GM18505 (cell line): ENCODE data around the gene RYR2.
"Not testable (repeated sequence)": the region's sequence is repeated elsewhere in the genome, so short reads cannot be mapped to it uniquely, and the experiment has no call there.

Experiments
- ATAC-seq: cut with Tn5 transposase; IDR thresholded peaks from one replicate; pipeline ENCODE4 v1.9.1; 2021; ENCODE audit not compliant: unreplicated experiment
- POLR2A ChIP-seq: IDR thresholded peaks from 4 replicates; pipeline ENCODE4 v1.6.1; 2011; ENCODE audit warnings: borderline replicate concordance; ENCODE audit not compliant: insufficient read depth, insufficient read length; ENCODE audit errors: extremely low read depth

RYR2 gene

DNA sequence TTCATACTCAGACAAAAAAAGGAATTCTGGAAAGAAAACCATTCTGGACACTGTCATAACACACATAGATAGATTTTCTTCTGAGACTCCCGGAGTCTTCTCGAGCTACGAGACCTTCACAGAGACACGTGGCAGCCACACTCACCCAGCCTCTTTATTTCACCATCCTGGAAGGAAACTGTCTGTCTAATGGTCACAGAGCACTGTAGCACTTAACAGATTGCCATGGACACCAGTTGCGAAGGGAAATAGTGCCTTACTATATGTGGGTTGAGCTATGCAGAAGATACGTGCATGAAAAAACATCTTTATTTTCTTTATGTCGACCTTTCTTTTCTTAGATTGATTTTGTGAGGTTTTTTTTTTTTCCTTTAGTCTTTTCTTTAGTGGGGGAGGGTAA lies 790.9 kb downstream of the RYR2 start:
- no peak for TF ChIP-seq POLR2A
- no peak for ATAC-seq

DNA sequence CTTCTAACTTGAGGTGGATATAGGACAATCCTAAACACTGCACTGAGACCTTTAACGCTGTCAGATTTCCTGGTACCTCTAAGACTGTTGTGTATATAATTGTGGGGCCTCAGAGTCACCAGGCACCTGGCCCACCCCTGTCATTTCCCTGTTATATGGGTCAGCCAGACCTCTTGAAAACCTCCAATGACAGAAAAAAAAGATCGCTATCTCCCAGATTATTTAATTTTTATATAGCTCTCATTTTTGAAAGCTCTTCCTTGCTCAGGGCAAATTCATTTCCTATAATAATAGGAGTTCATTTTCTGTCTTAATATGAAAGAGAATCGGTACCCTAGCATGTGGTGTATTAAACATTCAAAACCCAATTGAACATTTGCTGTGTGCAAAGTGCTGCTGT lies 792.1 kb downstream of the RYR2 start:
- ATAC-seq: no peak
- no peak for TF ChIP-seq POLR2A

DNA sequence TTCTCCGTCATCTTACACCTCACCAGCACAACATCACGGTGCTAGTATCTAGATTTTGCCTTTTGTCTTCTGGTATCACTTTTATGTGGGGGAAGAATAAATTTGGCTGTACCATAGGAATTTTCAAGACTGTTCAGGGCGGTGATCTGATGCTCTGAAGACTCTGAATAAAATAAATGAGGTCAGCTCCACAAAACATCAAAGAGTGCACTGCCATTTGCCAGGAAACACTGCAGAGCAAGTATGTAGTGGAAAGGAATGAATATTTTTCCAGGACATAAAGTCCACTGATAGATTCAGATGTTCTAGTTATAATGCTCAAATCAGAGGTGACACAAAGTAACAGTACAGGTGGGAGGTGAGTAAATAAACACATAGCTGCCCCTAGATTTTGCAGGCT lies 792.5 kb downstream of the RYR2 start:
- no peak for ATAC-seq
- no peak for TF ChIP-seq POLR2A

DNA sequence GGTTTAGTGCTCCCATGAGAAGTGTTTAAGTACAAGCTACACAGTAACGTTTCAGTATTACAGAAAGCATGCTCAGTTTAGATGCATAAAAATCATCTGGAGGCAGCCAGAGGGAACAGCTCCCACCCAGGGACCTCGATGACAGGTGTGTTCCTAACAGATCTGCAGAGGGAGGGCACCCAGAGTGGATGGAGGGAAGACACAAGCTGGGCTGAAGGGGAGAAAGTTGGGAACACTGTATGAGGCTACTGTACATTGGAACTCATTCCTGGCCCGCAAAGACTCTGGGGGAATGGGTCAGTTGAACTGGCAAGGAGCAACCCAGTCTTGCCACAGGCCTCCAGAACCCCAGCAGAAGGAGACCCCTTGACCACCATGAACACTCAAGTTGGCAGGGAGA lies 796.3 kb downstream of the RYR2 start:
- no peak for TF ChIP-seq POLR2A
- no peak for ATAC-seq

DNA sequence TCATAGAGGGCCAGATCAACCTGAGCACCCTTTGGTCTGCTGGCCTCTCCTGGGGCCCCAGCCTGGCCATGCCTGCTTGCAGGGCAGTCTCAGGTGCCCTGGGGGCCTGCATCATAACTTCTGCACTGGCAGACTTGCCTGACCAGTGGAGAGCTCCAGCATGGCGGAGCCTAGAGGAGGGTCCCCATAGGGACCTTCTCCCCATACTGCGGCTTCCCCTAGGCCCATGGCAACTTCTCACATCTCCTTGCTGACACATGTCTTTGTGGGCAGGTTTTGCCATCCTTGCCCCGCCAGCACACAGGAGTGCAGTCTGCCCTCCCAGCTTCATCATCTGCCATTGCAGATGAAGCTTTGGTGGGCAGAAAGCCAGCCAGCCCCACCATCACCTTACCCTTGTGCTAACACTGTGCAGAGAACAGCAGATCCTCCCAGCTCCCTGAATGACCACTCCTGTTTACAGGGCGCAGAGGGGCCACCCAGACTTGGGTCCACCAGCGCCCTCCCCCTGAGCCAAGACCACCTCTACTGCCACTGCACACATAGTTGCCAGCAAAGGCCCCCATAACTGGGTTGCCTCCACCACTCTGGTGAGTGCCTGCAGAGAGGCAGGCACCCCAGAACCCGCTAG lies 797.0 kb downstream of the RYR2 start:
- ATAC-seq: no peak
- TF ChIP-seq POLR2A: no peak

DNA sequence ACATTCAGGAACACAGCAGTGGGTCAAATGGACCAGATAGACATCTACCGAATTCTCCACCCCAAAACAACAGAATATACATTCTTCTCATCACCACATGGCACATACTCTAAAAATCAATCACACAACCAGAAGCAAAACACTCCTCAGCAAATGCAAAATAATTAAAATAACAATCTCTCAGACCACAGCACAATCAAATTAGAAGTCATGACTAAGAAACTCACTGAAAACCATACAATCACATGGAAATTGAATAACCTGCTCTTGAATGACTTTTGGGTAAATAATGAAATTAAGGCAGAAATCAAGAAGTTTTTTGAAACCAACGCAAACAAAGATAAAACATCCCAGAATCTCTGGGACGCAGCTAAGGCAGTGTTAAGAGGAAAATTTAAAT lies 799.5 kb downstream of the RYR2 start:
- no peak for TF ChIP-seq POLR2A
- no peak for ATAC-seq

DNA sequence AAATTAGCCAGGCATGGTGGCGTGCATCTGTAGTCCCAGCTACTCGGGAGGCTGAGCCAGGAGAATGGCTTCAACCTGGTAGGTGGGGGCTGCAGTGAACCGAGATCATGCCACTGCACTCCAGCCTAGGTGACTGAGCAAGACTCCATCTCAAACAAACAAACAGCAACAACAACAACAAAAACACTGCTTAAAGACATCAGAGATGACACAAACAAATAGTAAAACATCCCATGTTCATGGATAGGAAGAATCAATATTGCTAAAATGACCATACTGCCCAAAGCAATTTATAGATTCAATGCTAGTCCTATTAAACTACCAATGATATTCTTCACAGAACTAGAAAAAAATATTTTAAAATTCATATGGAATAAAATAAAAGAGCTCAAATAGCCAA lies 801.5 kb downstream of the RYR2 start:
- not testable (repeated sequence) for ATAC-seq

DNA sequence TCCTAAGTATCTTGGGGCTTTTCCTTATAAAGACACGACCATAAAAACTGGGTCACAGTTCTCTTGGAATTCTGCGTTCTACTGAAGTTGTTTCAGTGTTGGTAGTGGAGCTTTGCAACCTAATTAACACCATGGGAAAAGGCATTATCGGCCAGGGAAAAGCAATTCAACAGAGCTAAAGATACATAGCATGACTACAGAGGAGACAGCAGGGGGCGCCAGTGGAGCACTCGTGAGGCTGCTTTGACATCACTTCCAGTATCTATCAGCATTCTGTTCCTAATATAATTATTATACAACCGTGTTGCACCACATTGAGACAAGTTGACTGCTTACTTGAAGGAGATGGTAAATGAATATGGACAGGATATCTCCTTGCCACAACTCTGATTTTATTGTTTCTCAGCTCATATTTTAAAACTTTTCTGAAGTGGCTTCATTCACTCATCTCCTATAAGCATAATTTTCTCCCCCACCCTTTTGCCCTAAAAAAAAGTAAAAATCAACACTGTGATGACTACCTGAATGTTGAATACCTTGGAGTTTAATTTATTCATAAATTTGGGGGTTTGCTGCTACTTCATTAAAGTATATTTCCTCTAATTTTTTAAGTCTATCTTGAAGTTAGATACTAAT lies 809.3 kb downstream of the RYR2 start:
- TF ChIP-seq POLR2A: no peak
- ATAC-seq: no peak

DNA sequence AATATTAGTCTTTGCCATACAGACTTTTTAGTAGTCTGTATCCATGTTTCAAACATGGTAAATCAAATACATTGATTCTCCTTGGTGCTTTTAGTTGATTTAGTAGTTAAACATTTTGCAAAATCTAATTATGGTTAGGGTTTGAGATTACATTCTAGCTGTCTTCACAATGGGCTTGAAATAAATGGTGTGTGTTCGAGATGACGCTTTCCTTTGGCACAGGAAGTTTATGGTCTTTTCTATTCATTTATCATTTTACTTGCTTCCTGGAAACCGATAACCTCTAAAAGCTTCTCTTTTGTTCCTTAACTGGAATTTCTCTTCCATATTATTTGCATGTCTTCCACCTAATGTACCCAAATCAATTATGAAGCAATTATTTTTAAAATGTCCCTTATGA lies 810.4 kb downstream of the RYR2 start:
- no peak for ATAC-seq
- TF ChIP-seq POLR2A: no peak

DNA sequence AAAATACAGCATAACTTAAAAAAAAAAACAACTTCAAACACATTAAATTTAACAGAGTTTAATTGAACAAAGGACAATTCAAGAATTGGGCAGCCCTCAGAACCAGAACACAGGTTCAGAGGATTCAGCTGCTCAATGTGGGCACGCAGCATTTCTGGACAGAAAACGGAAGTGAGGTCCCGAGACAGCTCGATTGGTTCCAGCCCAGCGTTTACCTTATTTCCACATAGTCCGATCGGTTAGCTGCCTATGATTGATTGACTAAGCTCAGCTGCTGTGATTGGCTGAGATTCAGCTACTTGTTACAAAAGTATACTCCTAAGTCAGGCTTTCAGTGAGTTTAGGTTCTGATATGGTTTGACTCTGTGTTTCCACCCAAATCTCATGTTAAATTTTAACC lies 815.5 kb downstream of the RYR2 start:
- TF ChIP-seq POLR2A: no peak
- no peak for ATAC-seq

DNA sequence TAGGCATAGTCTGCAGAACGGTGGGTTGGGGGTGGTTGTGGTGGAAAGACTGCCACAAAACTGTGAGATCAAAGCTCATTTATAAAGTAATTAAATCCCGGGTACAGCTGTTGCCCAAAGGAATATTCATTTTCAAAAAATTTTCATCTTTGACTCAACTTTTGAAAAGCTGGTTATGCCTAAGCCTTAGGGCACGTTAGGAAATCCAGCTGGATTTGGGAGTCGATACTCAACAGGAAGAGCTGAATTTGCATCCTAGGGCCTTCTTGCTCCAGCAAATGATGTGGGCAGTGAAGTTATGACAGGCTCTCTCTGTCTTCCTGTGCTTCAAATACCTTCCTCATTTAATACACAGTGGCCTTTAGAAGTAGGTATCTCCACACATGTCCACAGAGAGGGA lies 817.0 kb downstream of the RYR2 start:
- TF ChIP-seq POLR2A: no peak
- ATAC-seq: no peak

DNA sequence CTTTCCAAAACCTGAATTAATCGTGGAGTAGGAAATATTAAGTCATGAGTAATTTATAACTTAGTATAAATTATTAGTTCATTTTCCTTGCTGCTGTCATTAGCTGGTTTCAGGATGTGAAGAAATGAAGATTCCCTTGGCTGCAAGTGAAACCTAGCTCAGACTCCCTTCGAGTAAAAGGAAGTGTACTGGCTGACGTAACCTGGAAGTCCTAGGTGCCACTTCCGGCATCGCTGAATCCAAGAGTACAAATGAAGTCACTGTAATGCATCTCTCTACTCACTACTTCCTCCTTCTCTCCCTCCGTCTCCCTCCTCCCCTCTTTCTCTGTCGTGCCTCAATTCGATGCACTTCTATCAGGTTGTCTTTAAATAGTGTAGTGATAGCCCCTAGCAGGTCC lies 820.0 kb downstream of the RYR2 start:
- no peak for ATAC-seq
- no peak for TF ChIP-seq POLR2A

DNA sequence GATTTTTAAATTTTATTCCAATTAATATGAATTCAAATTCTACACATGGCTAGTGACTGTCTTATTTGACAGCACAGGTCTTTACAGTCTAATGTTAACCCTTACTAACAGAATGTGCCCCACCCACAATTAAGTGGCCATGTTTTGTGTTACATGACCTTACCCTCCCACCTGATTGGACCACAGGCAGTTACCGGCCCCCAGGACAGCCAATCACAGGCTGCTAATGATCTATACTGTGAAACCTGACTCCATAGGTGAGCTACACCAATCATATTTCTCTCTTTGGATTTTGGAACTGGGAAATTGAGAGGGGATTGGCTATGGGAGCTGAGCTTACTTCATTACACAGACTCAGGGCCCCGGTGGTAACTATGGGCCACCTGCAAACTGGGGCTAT lies 821.2 kb downstream of the RYR2 start:
- no peak for TF ChIP-seq POLR2A
- no peak for ATAC-seq

DNA sequence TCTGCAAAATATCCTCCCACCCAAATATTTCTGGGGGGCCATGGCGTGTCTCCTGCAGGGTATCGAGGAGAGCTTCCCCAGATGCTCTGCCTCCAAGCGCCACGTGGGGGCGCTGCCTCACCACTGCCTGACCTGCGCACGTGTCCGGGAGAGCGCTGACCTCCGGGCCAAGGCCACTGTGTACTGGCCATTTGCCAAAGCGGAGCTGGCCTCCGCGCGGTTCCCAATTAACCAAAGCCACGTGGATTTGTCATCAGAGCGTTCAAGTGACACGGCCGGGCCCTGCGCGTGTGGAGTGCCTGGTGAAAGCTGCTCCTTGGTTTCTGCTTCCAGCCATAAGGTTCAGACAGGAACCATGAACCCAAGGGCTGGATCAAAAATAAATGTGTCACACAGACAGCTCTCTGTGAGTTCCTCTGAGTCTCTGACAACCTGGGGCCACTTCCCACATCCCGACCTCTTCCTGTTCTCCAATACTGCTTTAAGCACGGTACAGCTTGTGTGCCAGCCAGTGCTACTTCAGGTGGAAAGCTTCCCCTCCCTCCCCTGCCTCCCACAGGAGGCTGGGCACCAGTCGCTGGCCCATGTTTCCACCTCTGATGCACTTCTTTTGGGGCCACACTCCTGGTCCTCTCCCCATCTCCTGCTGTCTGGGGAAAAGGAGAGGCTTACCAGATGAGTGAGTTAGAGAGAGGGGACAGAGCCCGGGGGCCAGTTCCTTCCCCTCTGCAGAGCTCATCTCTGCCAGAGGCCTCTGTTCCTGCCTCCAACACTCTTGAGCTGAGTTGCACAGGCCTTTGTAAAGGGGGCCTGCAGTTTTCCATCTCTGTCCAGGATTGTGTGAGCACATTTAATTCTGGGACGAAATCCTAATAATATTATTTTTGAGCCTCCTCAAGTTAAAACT lies 822.6 kb downstream of the RYR2 start:
- ATAC-seq: peak; percentile 81
- no peak for TF ChIP-seq POLR2A
